ENCODE data around the gene MNDA. TPM values are rescaled to one million over a fixed set of nuclear protein-coding genes. Genes with fewer than 3 reads are reported as not detected.

Gene MNDA
- total RNA-seq, 1 experiment from 2014 or later, result not detected

DNA sequence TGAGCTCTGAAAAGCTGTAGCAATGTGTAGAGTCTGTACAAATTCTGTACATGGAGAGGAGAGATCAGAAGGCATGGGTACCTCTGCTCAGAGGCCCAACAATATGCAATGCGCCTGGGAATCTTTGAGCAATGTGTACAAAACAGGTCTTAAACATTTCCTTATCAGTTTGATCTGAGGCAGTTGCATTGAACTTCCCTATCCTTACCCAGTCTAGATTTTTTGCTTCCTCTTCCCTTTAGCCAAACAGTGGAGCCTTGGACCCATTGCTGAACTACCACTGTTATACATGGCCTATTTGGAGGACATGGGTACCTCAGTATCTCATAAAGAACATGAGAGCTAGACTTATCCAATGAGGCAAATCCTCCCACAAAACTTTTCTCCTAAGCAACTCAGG, 12.6 kb upstream of the MNDA start:
- no peak overlapping the region for H3K27ac ChIP-seq (ENCODE audit: low read depth, low read length, poor library complexity, severe bottlenecking)
- H3K36me3 ChIP-seq (ENCODE audit: insufficient read depth, low read length, poor library complexity, severe bottlenecking), result no peaks in the 10 kb centered on the region
- H3K27me3 ChIP-seq (replicated peaks; ENCODE audit: insufficient read depth, low read depth, low read length, poor library complexity), result no peaks in the 10 kb centered on the region
- ChIA-PET POLR2A (ENCODE audit: low non-redundant PET) (no interaction called here), CTCF (no interaction called here)
- DNase-seq (ENCODE audit: low spot score), result no peak
- TF ChIP-seq CTCF (conservative IDR thresholded peaks at IDR 0.05; ENCODE audit: low read depth, low read length), result no peak
- TF ChIP-seq EZH2 (IDR thresholded peaks at IDR 0.05; ENCODE audit: borderline replicate concordance, low read depth, low read length, poor library complexity, severe bottlenecking), result no peak
- BruUV-seq (replicated peaks), result no TSS peak
- H3K4me1 ChIP-seq (ENCODE audit: insufficient read depth, low read length, poor library complexity, severe bottlenecking), result no peaks in the 10 kb centered on the region
- H3K4me3 ChIP-seq (ENCODE audit: low read depth, low read length, poor library complexity, severe bottlenecking), result no peak overlapping the region
- H3K9me3 ChIP-seq (ENCODE audit: low read depth, low read length, poor library complexity, severe bottlenecking), result no peaks in the 10 kb centered on the region
- intact Hi-C loops (cut with micrococcal nuclease; ENCODE audit: unreplicated experiment), result no loop called here

GRCh38 chr1:158818975-158819431, 12.1 kb upstream of the MNDA start:
- Histone ChIP-seq H3K4me3 (ENCODE audit: low read depth, low read length, poor library complexity, severe bottlenecking) (no peak overlapping the region), H3K27ac (ENCODE audit: low read depth, low read length, poor library complexity, severe bottlenecking) (no peak overlapping the region), H3K9me3 (ENCODE audit: low read depth, low read length, poor library complexity, severe bottlenecking) (no peaks in the 10 kb centered on the region), H3K27me3 (replicated peaks; ENCODE audit: insufficient read depth, low read depth, low read length, poor library complexity) (no peaks in the 10 kb centered on the region), H3K36me3 (ENCODE audit: insufficient read depth, low read length, poor library complexity, severe bottlenecking) (no peaks in the 10 kb centered on the region), H3K4me1 (ENCODE audit: insufficient read depth, low read length, poor library complexity, severe bottlenecking) (no peaks in the 10 kb centered on the region)
- intact Hi-C loops (cut with micrococcal nuclease; ENCODE audit: unreplicated experiment), result no loop called here
- POLR2A ChIA-PET (ENCODE audit: low non-redundant PET), result no interaction called here
- DNase-seq (ENCODE audit: low spot score), result no peak
- CTCF ChIA-PET, result no interaction called here
- BruUV-seq (replicated peaks), result no TSS peak
- TF ChIP-seq EZH2 (IDR thresholded peaks at IDR 0.05; ENCODE audit: borderline replicate concordance, low read depth, low read length, poor library complexity, severe bottlenecking) (no peak), CTCF (conservative IDR thresholded peaks at IDR 0.05; ENCODE audit: low read depth, low read length) (no peak)

- Histone ChIP-seq H3K9me3 (ENCODE audit: low read depth, low read length, poor library complexity, severe bottlenecking) (no peaks in the 10 kb centered on the region), H3K4me1 (ENCODE audit: insufficient read depth, low read length, poor library complexity, severe bottlenecking) (no peaks in the 10 kb centered on the region), H3K36me3 (ENCODE audit: insufficient read depth, low read length, poor library complexity, severe bottlenecking) (no peaks in the 10 kb centered on the region), H3K4me3 (ENCODE audit: low read depth, low read length, poor library complexity, severe bottlenecking) (no peak overlapping the region), H3K27me3 (replicated peaks; ENCODE audit: insufficient read depth, low read depth, low read length, poor library complexity) (no peaks in the 10 kb centered on the region), H3K27ac (ENCODE audit: low read depth, low read length, poor library complexity, severe bottlenecking) (no peak overlapping the region)
- DNase-seq (ENCODE audit: low spot score), result no peak
- intact Hi-C loops (cut with micrococcal nuclease; ENCODE audit: unreplicated experiment), result no loop called here
- CTCF ChIA-PET, result no interaction called here
- POLR2A ChIA-PET (ENCODE audit: low non-redundant PET), result no interaction called here
- no TSS peak for BruUV-seq (replicated peaks)
- TF ChIP-seq EZH2 (IDR thresholded peaks at IDR 0.05; ENCODE audit: borderline replicate concordance, low read depth, low read length, poor library complexity, severe bottlenecking), result no peak
These were observed 11.4 kb upstream of the MNDA start for GRCh38 chr1:158819461-158820443.

All from A673 (cell line).